Activated T-cell treated with anti-CD3 and anti-CD28 coated beads, Interleukin-2, amount 50 U/mL, for 4 hours (primary cell): ENCODE data around the gene ACVR1B. TPM values are rescaled to one million over a fixed set of nuclear protein-coding genes. Genes with fewer than 3 reads are reported as not detected.

Experiments used
- ATAC-seq, 2 donors: fragments of 200-7000 bp; cut with Tn5 transposase; one replicate each; pipeline ENCODE4 v1.10.0; 2021
- DNase-seq: peaks from one replicate; pipeline ENCODE4 v3.0.0-alpha.2; 2020
- H3K27me3 Mint-ChIP-seq: one replicate; pipeline ENCODE4 v1.8.0; 2021; ENCODE audit warnings: low read depth, mixed read lengths
- H3K36me3 Mint-ChIP-seq: one replicate; pipeline ENCODE4 v1.8.0; 2022; ENCODE audit warnings: mixed read lengths; ENCODE audit not compliant: insufficient read depth
- H3K4me1 Mint-ChIP-seq: one replicate; pipeline ENCODE4 v1.8.0; 2021; ENCODE audit warnings: low read depth, mixed read lengths
- H3K4me3 Mint-ChIP-seq: one replicate; pipeline ENCODE4 v1.8.0; 2021; ENCODE audit warnings: mild to moderate bottlenecking, moderate library complexity, mixed read lengths
- H3K9me3 Mint-ChIP-seq: one replicate; pipeline ENCODE4 v1.8.0; 2021; ENCODE audit warnings: mixed read lengths
- total RNA-seq, 3 donors: library from RNA; stranded (reverse); gene quantifications; one replicate each; pipeline ENCODE4 v1.2.1, GENCODE V29; 2021

Gene ACVR1B
- total RNA-seq, 3 donors from 2014 or later = 9.8 to 13.3 (median 11.6) TPM

DNA sequence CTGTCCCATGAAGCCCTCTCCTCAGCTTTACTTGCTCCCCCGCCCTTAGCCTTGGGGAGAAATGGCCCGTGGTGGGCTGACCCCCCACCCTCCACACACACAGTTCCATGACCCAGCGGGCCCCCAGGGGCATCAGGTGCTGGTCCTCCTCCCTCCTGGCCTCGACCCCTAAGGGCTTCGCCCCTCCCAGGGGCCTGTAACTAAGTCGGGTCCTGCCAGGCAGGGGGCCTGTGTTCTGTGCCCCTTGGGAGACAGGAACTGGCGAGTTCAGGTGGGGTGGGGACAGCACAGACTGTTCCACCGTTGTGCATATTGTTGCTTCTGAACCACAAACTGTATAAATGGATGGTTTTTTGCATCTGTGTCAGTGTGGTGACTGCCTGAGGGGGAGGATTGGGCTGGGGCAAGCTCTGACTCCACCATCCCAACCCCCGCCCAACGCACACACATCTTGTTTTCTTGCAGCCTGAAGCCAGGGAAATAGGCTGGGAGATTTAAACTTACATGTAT, 64.1 kb downstream of the ACVR1B start:
- Mint-ChIP-seq H3K36me3 (peaks cover 14% of the 10 kb centered on the region), H3K4me3 (no peak overlapping the region), H3K27me3 (no peaks in the 10 kb centered on the region), H3K9me3 (no peaks in the 10 kb centered on the region), H3K4me1 (peaks cover 6% of the 10 kb centered on the region)
- DNase-seq = no peak
- no peak for ATAC-seq

DNA sequence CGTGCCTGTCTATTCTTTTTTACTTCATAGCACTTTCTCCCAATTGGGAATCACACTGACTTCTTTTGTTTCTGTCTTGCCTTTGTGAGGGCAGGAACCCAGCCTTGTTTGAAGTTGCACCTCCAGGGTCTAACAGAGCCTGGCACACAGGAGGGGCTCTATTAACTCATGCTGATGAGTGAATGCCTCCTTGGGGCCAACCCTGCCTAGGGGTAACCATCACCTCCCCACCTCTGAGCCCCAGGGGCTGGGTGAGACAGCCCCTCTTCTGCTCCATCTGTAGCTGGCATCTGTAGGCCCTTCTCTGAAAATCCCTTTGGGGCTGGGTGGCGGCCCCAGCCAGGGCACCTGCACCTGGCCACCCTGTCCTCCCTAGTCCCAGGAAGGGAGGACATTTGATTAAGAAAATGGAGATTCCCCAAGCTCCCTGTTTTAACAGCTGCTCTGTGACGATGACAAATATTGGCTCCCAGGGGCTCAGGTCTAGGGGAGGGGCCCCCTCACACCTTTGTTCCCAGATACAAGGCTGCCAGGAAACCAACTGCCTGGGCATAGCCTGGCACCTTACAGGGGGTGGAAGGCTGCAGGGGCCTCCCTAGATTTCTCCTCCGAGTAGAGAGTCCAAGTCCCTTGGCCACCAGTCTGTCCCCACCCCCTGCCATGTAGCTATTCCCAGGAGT, 67.1 kb downstream of the ACVR1B start:
- DNase-seq (no peak), ATAC-seq (no peak)
- H3K36me3 Mint-ChIP-seq = peaks cover 5% of the 10 kb centered on the region
- H3K9me3 Mint-ChIP-seq = no peaks in the 10 kb centered on the region
- H3K4me3 Mint-ChIP-seq = no peak overlapping the region
- no peaks in the 10 kb centered on the region for H3K27me3 Mint-ChIP-seq
- H3K4me1 Mint-ChIP-seq = peaks cover 16% of the 10 kb centered on the region

DNA sequence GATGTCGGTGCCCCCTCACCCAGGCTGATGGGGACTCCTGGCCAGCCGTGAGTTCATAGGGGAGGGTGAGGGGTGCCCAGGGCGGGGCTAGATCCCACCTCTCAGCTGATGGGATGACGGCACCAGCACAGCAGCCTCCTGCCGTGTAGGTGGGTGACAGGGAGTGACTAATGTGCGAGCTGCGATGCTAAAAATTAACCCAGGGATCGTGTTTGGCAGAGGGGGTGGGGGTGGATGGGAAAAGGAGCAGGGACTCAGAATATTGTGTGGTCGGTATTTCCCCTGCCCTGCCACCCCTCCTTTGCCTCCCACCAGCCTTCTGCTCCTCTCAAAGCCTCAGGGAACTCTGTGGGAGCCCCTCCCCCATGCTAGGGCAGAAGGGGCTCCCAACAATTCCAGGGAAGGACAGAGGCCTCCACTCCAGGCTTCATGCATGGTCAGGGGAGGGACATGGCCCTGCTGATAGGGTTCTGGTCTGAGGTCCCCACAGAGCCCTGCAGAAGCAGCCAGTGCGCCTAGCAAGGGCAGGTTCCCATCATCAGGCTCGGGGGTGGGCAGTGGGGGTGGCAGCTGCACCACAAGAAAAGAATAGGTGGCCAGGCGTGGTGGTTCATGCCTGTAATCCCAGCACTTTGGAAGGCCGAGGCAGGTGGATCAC, 67.7 kb downstream of the ACVR1B start:
- DNase-seq (no peak), ATAC-seq (no peak)
- H3K9me3 Mint-ChIP-seq = no peaks in the 10 kb centered on the region
- H3K36me3 Mint-ChIP-seq = peaks cover under 1% of the 10 kb centered on the region
- H3K4me1 Mint-ChIP-seq = peaks cover 21% of the 10 kb centered on the region
- H3K27me3 Mint-ChIP-seq = no peaks in the 10 kb centered on the region
- no peak overlapping the region for H3K4me3 Mint-ChIP-seq

DNA sequence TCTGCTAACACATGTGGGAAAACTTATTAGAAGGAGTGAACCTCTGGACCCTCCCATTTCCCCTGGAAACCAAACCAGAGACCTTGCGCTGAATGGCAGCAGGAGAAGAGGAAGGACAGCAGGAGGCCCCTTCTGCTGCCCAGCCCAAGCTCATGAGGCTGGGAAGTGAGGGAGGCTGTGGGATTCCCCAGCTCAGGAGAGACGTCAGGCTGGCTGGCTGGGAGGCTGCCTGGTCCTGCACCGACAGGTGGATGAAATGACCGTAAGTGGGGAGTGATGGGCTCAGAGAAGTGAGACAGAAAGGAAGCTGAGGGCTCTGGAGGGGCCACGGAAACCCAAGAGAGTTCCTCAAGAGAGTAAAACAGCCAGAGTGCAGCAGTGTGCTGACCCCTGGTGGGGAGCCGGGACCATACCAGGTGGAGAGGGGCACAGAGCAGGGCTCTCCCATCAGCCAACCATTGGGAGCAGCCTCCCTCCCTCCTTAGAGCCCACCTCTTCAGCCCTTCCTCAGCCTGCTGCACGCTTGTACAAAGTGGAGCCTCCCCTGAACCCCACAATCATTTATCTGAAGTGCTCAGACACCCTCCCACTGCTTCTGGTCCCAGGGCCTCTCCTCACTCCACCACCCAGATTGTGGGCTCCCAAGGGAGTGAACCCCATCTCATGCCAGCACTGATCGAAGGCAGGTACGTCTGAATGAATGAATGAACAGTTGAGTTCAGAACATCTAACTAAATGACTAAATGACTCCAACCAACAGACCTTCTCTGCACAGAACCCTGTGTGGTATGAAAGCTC, 69.2 kb downstream of the ACVR1B start:
- peak in 1 of 2 donors; percentile 24 for ATAC-seq
- Mint-ChIP-seq H3K36me3 (no peaks in the 10 kb centered on the region), H3K4me1 (peaks cover 35% of the 10 kb centered on the region), H3K27me3 (no peaks in the 10 kb centered on the region), H3K9me3 (no peaks in the 10 kb centered on the region), H3K4me3 (no peak overlapping the region)
- peak; percentile 64 for DNase-seq

DNA sequence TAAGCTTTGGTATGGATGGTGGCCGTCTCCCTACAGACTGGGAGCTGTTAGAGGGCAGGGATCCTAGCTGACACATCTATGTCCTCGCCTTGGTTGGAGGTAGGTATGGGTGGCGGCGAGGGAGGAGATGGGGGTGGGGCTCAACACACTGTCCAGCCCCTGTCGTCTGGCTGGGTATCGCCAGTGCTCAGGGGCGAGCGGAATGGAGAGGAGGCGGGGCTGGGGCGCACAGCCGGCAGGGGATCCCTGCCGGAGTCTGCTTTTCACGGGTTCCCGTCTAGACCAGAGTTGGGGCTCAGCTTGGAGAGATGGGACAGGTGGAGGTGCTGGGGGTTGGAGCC, 71.3 kb downstream of the ACVR1B start:
- no peak for DNase-seq
- Mint-ChIP-seq H3K36me3 (no peaks in the 10 kb centered on the region), H3K4me3 (peak overlapping the region; percentile 71), H3K4me1 (peaks cover 40% of the 10 kb centered on the region), H3K27me3 (no peaks in the 10 kb centered on the region), H3K9me3 (no peaks in the 10 kb centered on the region)
- peak in 1 of 2 donors; percentile 3 for ATAC-seq

DNA sequence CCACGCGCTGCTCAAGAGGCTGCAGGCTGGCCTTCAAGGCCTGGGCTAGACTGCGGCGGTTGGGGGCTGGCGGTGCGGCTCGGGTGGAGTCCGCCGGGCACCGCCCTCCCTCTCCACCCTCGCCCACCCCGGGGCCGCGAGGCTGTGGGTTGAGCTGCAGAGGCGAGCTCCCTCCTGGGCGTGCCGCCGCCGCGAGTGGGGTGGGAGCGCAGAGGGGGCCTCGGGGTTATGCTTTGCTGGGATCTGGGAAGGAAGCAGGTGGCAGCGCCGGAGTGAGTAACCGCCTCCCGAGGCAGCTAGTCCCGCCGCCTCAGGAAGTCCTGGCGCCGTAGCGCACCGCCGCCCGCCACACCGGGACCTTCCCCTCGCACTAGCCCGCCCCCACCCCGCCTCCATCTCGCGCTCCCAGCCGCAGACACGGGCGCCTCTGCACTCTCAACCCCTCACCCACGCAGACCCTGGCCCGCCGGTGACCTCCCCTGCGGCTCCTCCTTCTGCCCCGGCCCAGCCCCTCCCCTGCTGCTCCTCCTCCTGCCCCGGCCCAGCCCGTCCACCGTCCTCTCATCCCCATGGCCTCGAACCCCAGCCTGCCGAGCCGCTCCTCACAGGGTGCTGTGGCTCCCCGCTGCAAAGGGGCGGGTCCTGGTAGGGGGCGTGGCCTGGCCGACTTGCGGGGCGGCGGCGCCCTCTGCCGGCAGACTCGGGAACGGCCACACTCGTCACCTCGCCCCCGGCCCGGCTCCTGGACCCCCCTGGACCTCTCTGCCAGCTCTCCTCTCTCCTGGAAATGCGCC, 71.9 kb downstream of the ACVR1B start:
- Mint-ChIP-seq H3K4me3 (peak overlapping the region; percentile 81), H3K27me3 (no peaks in the 10 kb centered on the region), H3K36me3 (no peaks in the 10 kb centered on the region), H3K9me3 (no peaks in the 10 kb centered on the region), H3K4me1 (peaks cover 40% of the 10 kb centered on the region)
- DNase-seq (peak; percentile 92), ATAC-seq (peak; percentile 69 to 75)

DNA sequence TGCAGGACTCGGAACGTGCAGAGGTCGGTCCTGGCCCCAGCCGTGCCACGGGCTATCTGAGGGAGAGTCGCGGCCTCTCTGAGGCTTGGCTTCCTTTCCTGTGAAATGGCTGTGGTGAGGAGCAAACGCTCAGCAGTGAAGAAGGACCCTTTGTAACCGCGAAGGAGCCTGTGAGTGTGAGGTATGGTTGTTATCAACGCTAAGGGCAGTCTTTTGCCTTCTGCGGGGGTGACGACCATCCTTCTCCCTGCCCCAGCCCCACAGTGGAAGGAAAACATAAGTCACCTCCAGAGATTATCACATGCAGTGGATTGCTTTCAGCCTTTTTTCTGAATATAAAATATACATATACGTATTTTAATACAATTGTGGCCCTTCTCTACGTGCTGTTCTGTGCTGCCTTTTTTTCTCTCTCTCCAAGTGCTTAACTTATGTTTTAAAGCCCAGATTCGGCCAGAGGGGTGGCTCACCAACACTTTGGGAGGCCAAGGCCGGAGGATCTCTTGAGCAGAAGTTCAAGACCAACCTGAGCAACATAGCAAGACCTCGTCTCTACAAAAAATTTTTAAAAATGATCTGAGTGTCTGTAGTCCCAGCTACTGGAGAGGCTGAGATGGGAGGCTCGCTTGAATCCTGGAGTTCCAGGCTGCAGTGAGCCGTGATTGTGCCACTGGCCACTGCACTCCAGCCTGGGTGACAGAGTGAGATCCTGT, 72.6 kb downstream of the ACVR1B start:
- Mint-ChIP-seq H3K36me3 (no peaks in the 10 kb centered on the region), H3K9me3 (no peaks in the 10 kb centered on the region), H3K27me3 (no peaks in the 10 kb centered on the region), H3K4me3 (peak overlapping the region; percentile 81), H3K4me1 (peaks cover 40% of the 10 kb centered on the region)
- DNase-seq (no peak), ATAC-seq (peak; percentile 6 to 9)

DNA sequence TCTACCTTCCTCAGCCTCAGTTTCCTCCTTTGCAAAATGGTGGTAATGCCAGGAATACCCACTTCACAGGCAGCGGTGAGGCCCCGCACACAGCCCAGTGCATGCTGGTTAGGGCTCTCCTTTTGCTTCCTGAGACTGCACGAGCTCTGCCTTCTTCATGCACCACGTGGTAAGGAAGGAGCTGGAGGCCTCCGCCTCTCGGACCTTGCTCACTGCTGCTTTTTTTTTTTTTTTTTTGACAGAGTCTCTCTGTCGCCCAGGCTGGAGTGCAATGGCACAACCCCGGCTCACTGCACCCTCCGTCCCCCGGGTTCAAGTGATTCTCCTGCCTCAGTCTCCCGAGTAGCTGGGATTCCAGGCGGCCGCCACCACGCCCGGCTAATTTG, 73.3 kb downstream of the ACVR1B start:
- no peaks in the 10 kb centered on the region for H3K9me3 Mint-ChIP-seq
- peak overlapping the region; percentile 81 for H3K4me3 Mint-ChIP-seq
- no peaks in the 10 kb centered on the region for H3K27me3 Mint-ChIP-seq
- no peak for DNase-seq
- H3K36me3 Mint-ChIP-seq = no peaks in the 10 kb centered on the region
- ATAC-seq = no peak
- H3K4me1 Mint-ChIP-seq = peaks cover 40% of the 10 kb centered on the region

DNA sequence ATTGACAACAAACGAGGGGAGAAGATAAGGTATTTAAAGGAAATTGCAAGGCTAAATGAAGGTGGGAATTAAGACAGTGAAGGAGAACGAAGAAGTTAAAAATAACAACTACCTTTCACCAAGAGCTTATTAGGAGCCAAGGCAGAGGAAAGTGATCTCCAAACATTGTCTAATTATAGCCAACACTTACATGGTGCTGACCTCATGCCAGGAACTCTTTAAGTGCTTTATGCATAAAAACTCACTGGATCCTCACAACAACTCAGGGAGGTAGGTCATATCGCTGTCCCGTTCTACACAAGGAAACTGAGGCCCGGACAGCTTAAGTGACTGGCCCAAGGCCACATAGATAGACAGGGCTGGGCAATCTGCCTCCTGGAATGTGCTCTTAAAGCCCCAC, 74.8 kb downstream of the ACVR1B start:
- Mint-ChIP-seq H3K9me3 (no peaks in the 10 kb centered on the region), H3K4me1 (peaks cover 28% of the 10 kb centered on the region), H3K36me3 (no peaks in the 10 kb centered on the region), H3K4me3 (no peak overlapping the region), H3K27me3 (no peaks in the 10 kb centered on the region)
- no peak for ATAC-seq
- DNase-seq = no peak

DNA sequence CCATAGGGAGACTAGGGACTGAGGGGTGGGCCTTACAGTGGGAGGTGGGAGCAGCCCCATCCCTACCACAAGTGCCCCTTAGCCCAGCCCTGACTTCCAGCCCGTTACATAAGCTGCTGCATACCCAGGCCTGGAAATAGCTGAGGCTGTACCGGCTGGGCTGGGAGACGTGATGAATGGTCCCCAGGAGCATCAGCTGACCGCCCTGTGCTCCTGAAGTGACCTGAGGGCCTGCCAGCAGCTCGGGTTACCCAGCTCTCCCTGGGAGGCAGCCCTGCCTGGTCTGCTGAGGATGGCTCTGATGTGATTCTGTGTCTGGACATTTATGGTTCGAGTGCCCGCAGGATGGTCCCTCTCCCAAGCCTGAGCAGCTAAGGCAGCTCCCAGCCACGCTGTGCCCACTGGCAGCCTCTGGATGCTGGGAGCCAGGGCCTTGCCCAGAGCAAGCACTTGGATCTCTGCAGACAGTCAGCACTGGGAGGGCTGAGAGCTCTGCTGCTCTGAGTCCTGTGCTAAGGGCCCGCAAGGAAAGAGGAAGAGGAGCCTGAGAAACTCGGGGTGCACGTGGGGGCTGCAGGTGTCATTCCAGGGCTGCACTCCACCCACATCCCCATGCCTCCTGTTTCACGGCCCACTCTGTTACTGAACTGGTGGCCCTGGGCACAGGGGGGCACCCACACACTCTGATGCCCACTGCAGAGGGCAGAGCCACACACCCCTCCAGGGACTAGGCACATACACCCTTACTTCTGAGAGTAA, 75.8 kb downstream of the ACVR1B start:
- H3K9me3 Mint-ChIP-seq = no peaks in the 10 kb centered on the region
- ATAC-seq = no peak
- DNase-seq = no peak

DNA sequence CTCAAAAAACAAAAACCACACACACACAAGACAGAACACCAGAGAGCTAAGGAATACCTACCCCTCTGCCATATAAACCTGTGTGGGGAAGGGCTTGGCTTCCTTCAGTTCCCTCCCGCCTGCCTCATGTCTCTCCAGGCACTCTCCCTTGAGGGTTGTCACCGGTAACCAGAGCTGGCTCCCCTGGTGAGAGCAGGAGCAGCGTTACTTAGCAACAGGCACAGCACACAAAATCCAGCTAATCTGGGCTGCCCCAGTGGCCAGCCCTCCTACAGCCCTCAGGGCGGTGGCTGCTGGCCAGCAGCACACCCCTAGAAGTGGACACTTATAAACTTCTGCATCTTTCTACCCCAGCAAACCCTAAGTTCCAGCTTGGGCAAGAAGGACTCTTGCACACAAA, 78.2 kb downstream of the ACVR1B start:
- Mint-ChIP-seq H3K27me3 (no peaks in the 10 kb centered on the region), H3K4me3 (no peak overlapping the region), H3K4me1 (peaks cover 35% of the 10 kb centered on the region), H3K36me3 (no peaks in the 10 kb centered on the region), H3K9me3 (no peaks in the 10 kb centered on the region)
- ATAC-seq = no peak
- no peak for DNase-seq

More for the DNA sequence above, 75.8 kb downstream of the ACVR1B start:
- H3K4me1 Mint-ChIP-seq = peaks cover 29% of the 10 kb centered on the region
- no peak overlapping the region for H3K4me3 Mint-ChIP-seq
- H3K27me3 Mint-ChIP-seq = no peaks in the 10 kb centered on the region
- no peaks in the 10 kb centered on the region for H3K36me3 Mint-ChIP-seq

DNA sequence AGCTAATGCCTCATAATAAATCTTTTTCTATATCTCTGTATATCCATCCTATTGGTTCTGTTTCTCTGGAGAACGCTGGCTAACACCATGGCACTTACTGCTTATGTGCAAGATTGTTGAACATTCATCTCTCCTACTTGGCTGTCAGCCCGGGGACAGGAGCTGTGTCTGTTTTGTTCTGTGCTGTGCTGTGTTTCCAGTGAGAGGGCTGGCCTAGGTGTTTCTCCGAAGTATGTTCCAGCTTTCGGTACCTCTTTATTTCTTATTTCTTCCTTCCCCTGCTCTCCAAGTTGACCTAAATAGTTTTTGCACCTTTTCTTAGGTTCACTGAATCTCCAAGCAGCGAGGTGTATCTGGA, 80.9 kb downstream of the ACVR1B start:
- no peak for ATAC-seq
- Mint-ChIP-seq H3K4me3 (peak overlapping the region; percentile 67), H3K36me3 (no peaks in the 10 kb centered on the region), H3K27me3 (no peaks in the 10 kb centered on the region), H3K4me1 (peaks cover 36% of the 10 kb centered on the region), H3K9me3 (no peaks in the 10 kb centered on the region)
- no peak for DNase-seq

DNA sequence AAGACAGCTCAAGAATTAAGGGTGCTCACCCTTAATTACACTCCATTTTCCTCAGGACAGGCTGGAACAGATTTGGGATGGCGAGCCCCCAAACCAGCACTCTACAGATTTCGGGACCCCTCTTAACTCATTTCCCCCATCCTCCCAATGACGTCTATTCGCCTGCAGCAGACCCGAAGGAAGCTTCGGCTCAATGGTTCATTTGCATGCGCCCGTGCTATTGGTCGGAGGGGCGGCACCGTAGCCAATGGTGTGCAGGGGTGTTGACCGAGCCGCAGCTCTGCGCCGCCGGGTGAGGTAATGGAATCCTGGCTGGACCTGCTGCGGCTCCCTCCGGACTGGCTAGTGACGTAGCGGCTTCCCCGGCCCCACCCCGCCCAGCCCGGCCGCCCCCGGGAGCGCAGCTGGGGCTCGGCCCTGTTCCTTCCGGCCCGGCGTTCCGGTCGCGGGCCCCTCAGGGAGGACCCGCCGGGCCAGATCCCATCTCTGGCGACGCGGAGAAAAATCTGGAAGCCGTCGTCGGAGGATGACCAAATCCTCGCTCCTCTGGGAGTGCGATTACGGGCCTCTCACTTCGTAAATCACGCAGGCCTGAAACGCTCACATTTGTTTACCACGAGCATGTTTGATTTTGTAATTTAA, 81.4 kb downstream of the ACVR1B start:
- H3K27me3 Mint-ChIP-seq = no peaks in the 10 kb centered on the region
- H3K4me3 Mint-ChIP-seq = peak overlapping the region; percentile 77
- peak; percentile 81 for DNase-seq
- H3K9me3 Mint-ChIP-seq = no peaks in the 10 kb centered on the region
- peak; percentile 93 to 95 for ATAC-seq
- peaks cover 38% of the 10 kb centered on the region for H3K4me1 Mint-ChIP-seq
- H3K36me3 Mint-ChIP-seq = no peaks in the 10 kb centered on the region
